ENCODE data around the gene UBE4A.

DNA sequence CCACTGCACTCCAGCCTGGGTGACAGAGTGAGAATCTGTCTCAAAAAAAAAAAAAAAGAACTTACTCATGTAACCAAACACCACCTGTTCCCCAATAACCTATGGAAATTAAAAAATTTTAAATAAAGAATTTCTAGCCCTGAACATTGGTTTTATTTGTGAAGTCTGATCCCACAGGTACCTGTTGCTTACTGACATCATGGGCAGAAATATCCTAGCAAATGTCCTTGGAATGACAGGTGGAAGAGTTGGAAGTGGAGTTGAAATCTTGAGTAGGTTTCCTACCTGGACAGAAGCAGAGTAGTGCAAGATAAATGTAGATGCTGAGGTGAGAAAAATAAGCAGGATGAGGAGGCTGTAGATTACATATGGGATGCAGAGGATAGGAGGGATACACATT is 34.1 kb upstream of the UBE4A start:
- TF ChIP-seq POLR2AphosphoS5 (IDR thresholded peaks at IDR 0.05) (no peak), POLR2A (IDR thresholded peaks at IDR 0.05) (no peak)
